Heart right ventricle (tissue), 16 donors: ENCODE results near the gene PWWP2B. TPM values are rescaled to one million over a fixed set of nuclear protein-coding genes. Genes with fewer than 3 reads are reported as not detected.
"Not testable (repeated sequence)": the region's sequence is repeated elsewhere in the genome, so short reads cannot be mapped to it uniquely, and the experiment has no call there.

ENCODE experiments used
- ATAC-seq, 8 donors: fragments of 200-7000 bp; cut with Tn5 transposase; one replicate each; pipeline ENCODE4 v1.9.1; 2020; ENCODE audit warnings: mild to moderate bottlenecking in 8 of 8, moderate library complexity in 8 of 8, moderate number of reproducible peaks in 1 of 8
- DNase-seq, 2 donors: peaks; one replicate each; pipeline ENCODE4 v3.0.0-alpha.2; 2020
- H3K27ac ChIP-seq, 10 donors: fragments of 200-600 bp; sonication (generic) in 2 of 10; one replicate each; pipeline versions ENCODE4 v1.5.0 to v1.8.0; 2020 to 2022; ENCODE audit warnings: mild to moderate bottlenecking in 3 of 10
- H3K27me3 ChIP-seq, 7 donors: fragments of 200-600 bp; one replicate each; pipeline ENCODE4 v1.8.0; 2021 to 2022; ENCODE audit warnings: mild to moderate bottlenecking in 2 of 7
- H3K36me3 ChIP-seq, 9 donors: fragments of 200-600 bp; sonication (generic) in 1 of 9; one replicate each; pipeline versions ENCODE4 v1.5.0 to v1.8.0; 2020 to 2022; ENCODE audit warnings: mild to moderate bottlenecking in 2 of 9
- H3K4me1 ChIP-seq, 9 donors: fragments of 200-600 bp; sonication (generic) in 1 of 9; one replicate each; pipeline versions ENCODE4 v1.5.0 to v1.8.0; 2020 to 2022; ENCODE audit warnings: mild to moderate bottlenecking in 4 of 9
- H3K4me3 ChIP-seq, 10 donors: fragments of 200-600 bp; sonication (generic) in 2 of 10; one replicate each; pipeline versions ENCODE4 v1.5.0 to v1.8.0; 2020 to 2022; ENCODE audit warnings: mild to moderate bottlenecking in 7 of 10, moderate library complexity in 2 of 10
- H3K9me3 ChIP-seq, 11 donors: fragments of 200-600 bp in 10 of 11; sonication (generic) in 2 of 11; one replicate each; pipeline versions ENCODE4 v1.5.0 to v1.8.0; 2013 to 2022; ENCODE audit warnings: mild to moderate bottlenecking in 2 of 11, control low read depth in 1 of 11, moderate library complexity in 1 of 11
- CTCF ChIP-seq, 9 donors: fragments of 200-600 bp; sonication (generic) in 2 of 9; IDR thresholded peaks; one replicate each; pipeline versions ENCODE4 v1.5.0 to v1.8.0; 2021 to 2022; ENCODE audit warnings: antibody characterized with exemption in 9 of 9, mild to moderate bottlenecking in 5 of 9, moderate library complexity in 1 of 9
- WGBS, 2 donors: extraction: QIAGEN DNeasy Blood & Tissue Kit; methylation state at CpG; one replicate each; pipeline ENCODE4 v1.1.7; 2013; ENCODE audit warnings: inconsistent platforms in 1 of 2; 5-methylcytosine and 5-hydroxymethylcytosine counted together
- intact Hi-C, 10 donors: fragments of 100-400 bp; cut with DNase I; formaldehyde crosslinking; loops; one replicate each; pipeline versions ENCODE4 v1.11.1 to v1.14.2; 2022
- polyA plus RNA-seq, 2 donors: library from polyadenylated mRNA; stranded (reverse); fragments of 200-250 nt; gene quantifications; one replicate each; pipeline ENCODE4 v1.2.3, GENCODE V29; 2013
- total RNA-seq, 10 donors: library from RNA; stranded (reverse); fragmentation: NEBNext Ultra II Directional in 3 of 10; extraction: Animal tissue kit (Norgen Biotek cat#: 25700) in 3 of 10; gene quantifications; one replicate each; pipeline versions ENCODE4 v1.2.1 to v1.2.4, GENCODE V29; 2021 to 2023
- donor health status: Arrhythmogenic right ventricular cardiomyopathy.
- donor health status: ischemic (EF 13 %, LVEDD 7.1; RV severe dilation, severe dysfunction).
- donor health status: healthy with polysubstance abuse.
- donor health status: DM: no; HTN: yes; CAD: no.
- donor health status: DM: no; HTN: no; CAD: no.
- donor health status: ischemic (EF 25% LVEDD 6.9; RV normal size, moderate dysfunction).
- donor health status: ischemic (EF 25% LVEDD 5.7; RV mildly dilated, moderate dysfunction).
- donor health status: healthy.
- donor health status: DM: yes; HTN: yes; CAD: no.
- donor health status: Ischemic cardiomyopathy.
- donor health status: ischemic (EF 35%, LVEDD 5.7; RV mildly dilated, moderate dysfunction).
- donor health status: nonischemic (EF 11% LVEDD 7.7; RV severe dilation, severe dysfunction).
- donor health status: DM: yes; HTN: yes; CAD: no.
- donor health status: PGD.
- donor health status: ischemic (EF 29% LVEDD 5.4; RV normal size, mild dysfunction).
- donor health status: nonischemic (EF 23%, LVEDD 6.1; RV moderate dilation, normal function).

The PWWP2B gene
- total and polyA plus RNA-seq, 12 donors = 11.1 to 21.3 (median 15.0) TPM

GRCh38 chr10:132377326-132377725, 19.7 kb upstream of the PWWP2B start:
- DNase-seq (no peak), ATAC-seq (no peak)
- Histone ChIP-seq H3K27ac (no peak overlapping the region), H3K4me1 (peaks cover 0 to 12% (median 0%) of the 10 kb centered on the region in 9 donors), H3K27me3 (peaks cover 0 to 3% (median 0%) of the 10 kb centered on the region in 7 donors), H3K4me3 (no peak overlapping the region), H3K36me3 (no peaks in the 10 kb centered on the region), H3K9me3 (peaks cover 0 to 4% (median 0%) of the 10 kb centered on the region in 11 donors)
- TF ChIP-seq CTCF (IDR thresholded peaks at IDR 0.05) = no peak
- intact Hi-C loops = no loop called here
- WGBS, 2 donors = 91 to 92% methylated on average over 7 of the region's 7 CpGs

- H3K9me3 ChIP-seq, intact Hi-C loops, H3K27ac ChIP-seq, DNase-seq, ATAC-seq, H3K36me3 ChIP-seq, H3K4me3 ChIP-seq, H3K27me3 ChIP-seq: not testable (repeated sequence)
- WGBS, 2 donors = 73 to 81% methylated on average over 16 of the region's 16 CpGs
- H3K4me1 ChIP-seq = peaks cover 0 to 12% (median 0%) of the 10 kb centered on the region in 9 donors
Measured at GRCh38 chr10:132379026-132379425, 18.0 kb upstream of the PWWP2B start.

GRCh38 chr10:132380986-132381385, 16.0 kb upstream of the PWWP2B start:
- not testable (repeated sequence) for H3K9me3 ChIP-seq, H3K36me3 ChIP-seq, DNase-seq, ATAC-seq, H3K27me3 ChIP-seq, H3K4me3 ChIP-seq, H3K4me1 ChIP-seq, H3K27ac ChIP-seq
- WGBS, 2 donors = 95 to 99% methylated on average over 4 of the region's 4 CpGs
- intact Hi-C loops = loop anchor here in 1 of 10 donors (10.0 kb wide), 1 partner anchor 264 kb away; no protein-coding TSS in a partner anchor

- DNase-seq = no peak
- intact Hi-C loops = loop anchor here in 1 of 10 donors (10.0 kb wide), 1 partner anchor 263 kb away; no protein-coding TSS in a partner anchor
Measured at GRCh38 chr10:132381741-132382140, 15.3 kb upstream of the PWWP2B start.

GRCh38 chr10:132382231-132382922, 14.6 kb upstream of the PWWP2B start:
- intact Hi-C loops = loop anchor here in 1 of 10 donors (10.0 kb wide), 1 partner anchor 262 kb away; no protein-coding TSS in a partner anchor
- no peak for TF ChIP-seq CTCF (IDR thresholded peaks at IDR 0.05)
- no peaks in the 10 kb centered on the region for H3K27me3 ChIP-seq
- no peak for ATAC-seq
- H3K4me3 ChIP-seq = no peak overlapping the region
- H3K9me3 ChIP-seq = peaks cover 0 to 4% (median 0%) of the 10 kb centered on the region in 11 donors
- peak overlapping the region in 1 of 10 donors; percentile 5 for H3K27ac ChIP-seq
- no peaks in the 10 kb centered on the region for H3K36me3 ChIP-seq
- 82 to 89% methylated on average over 16 of the region's 16 CpGs for WGBS, 2 donors
- no peak for DNase-seq
- H3K4me1 ChIP-seq = peaks cover 0 to 11% (median 0%) of the 10 kb centered on the region in 9 donors

More at GRCh38 chr10:132381741-132382140, 15.3 kb upstream of the PWWP2B start:
- no peak for ATAC-seq
- no peak overlapping the region for H3K4me3 ChIP-seq
- no peaks in the 10 kb centered on the region for H3K27me3 ChIP-seq
- no peak overlapping the region for H3K27ac ChIP-seq
- WGBS, 2 donors = 66 to 69% methylated on average over 2 of the region's 2 CpGs
- H3K4me1 ChIP-seq = peaks cover 0 to 11% (median 0%) of the 10 kb centered on the region in 9 donors
- TF ChIP-seq CTCF (IDR thresholded peaks at IDR 0.05) = no peak
- H3K36me3 ChIP-seq = no peaks in the 10 kb centered on the region
- peaks cover 0 to 4% (median 0%) of the 10 kb centered on the region in 11 donors for H3K9me3 ChIP-seq
